K562 (cell line): ENCODE data around the gene PLXNA2. TPM values are rescaled to one million over a fixed set of nuclear protein-coding genes. Genes with fewer than 3 reads are reported as not detected.

ENCODE experiments used
- CBFA2T2 ChIP-seq: fragments of 450-650 bp; conservative IDR thresholded peaks from 2 replicates; pipeline ENCODE4 v1.6.1; 2017; ENCODE audit warnings: mild to moderate bottlenecking
- EGR1 ChIP-seq: fragments of 450-650 bp; conservative IDR thresholded peaks from 2 replicates; pipeline ENCODE4 v1.6.1; 2017; ENCODE audit warnings: mild to moderate bottlenecking
- FOXK2 ChIP-seq, 2 experiments: fragments of 450-650 bp; IDR thresholded peaks in 1 of 2; conservative IDR thresholded peaks in 1 of 2; 2 replicates each; pipeline ENCODE4 v1.6.1; 2016; ENCODE audit warnings: low read depth in 2 of 2, mild to moderate bottlenecking in 1 of 2
- FOXO4 ChIP-seq: fragments of 450-650 bp; formaldehyde crosslinking; IDR thresholded peaks from 2 replicates; pipeline ENCODE4 v1.4.0; 2020; ENCODE audit warnings: mild to moderate bottlenecking, moderate library complexity
- HNRNPLL ChIP-seq: fragments of 200-400 bp; formaldehyde crosslinking; IDR thresholded peaks from 2 replicates; pipeline ENCODE4 v1.6.1; 2017; ENCODE audit warnings: low read length, low read depth, mild to moderate bottlenecking; ENCODE audit not compliant: poor library complexity, severe bottlenecking
- JUNB ChIP-seq: fragments of 450-650 bp; formaldehyde crosslinking; conservative IDR thresholded peaks from 2 replicates; pipeline ENCODE4 v1.4.0; 2020; ENCODE audit warnings: mild to moderate bottlenecking
- KAT2B ChIP-seq: IDR thresholded peaks from one replicate; pipeline ENCODE4 v1.6.1; 2012; ENCODE audit warnings: low read depth, mild to moderate bottlenecking, control low read depth, inconsistent platforms, low read length, moderate library complexity
- KAT7 ChIP-seq: sonication (generic); formaldehyde crosslinking; IDR thresholded peaks from 2 replicates; pipeline ENCODE4 v1.8.0; 2022; ENCODE audit warnings: missing genetic modification reagents, mild to moderate bottlenecking, borderline replicate concordance
- KLF16 ChIP-seq: IDR thresholded peaks from 2 replicates; pipeline ENCODE4 v1.6.1; 2016; ENCODE audit warnings: antibody characterized with exemption
- MAFG ChIP-seq: fragments of 450-650 bp; conservative IDR thresholded peaks from 2 replicates; pipeline ENCODE4 v1.6.1; 2016; ENCODE audit warnings: missing genetic modification characterization, missing compliant biosample characterization
- NFIC ChIP-seq: fragments of 450-650 bp; IDR thresholded peaks from 2 replicates; pipeline ENCODE4 v1.6.1; 2017; ENCODE audit warnings: mild to moderate bottlenecking, inconsistent platforms
- NFYB ChIP-seq: IDR thresholded peaks from 2 replicates; pipeline ENCODE4 v1.6.1; 2011; ENCODE audit warnings: mild to moderate bottlenecking, moderate library complexity; ENCODE audit not compliant: insufficient read length; ENCODE audit errors: extremely low read depth
- NONO ChIP-seq, 2 experiments: fragments of 200-400 bp in 1 of 2; fragments of 450-650 bp in 1 of 2; formaldehyde crosslinking in 1 of 2; IDR thresholded peaks; 2 replicates each; pipeline ENCODE4 v1.6.1; 2017; ENCODE audit warnings: low read depth in 2 of 2, mild to moderate bottlenecking in 2 of 2, moderate library complexity in 2 of 2, low read length in 1 of 2
- NR3C1 ChIP-seq: sonication (generic); formaldehyde crosslinking; IDR thresholded peaks from 2 replicates; pipeline ENCODE4 v1.8.1; 2022; ENCODE audit warnings: missing genetic modification reagents
- PURB ChIP-seq: sonication (generic); formaldehyde crosslinking; IDR thresholded peaks from 2 replicates; pipeline ENCODE4 v1.9.0; 2021; ENCODE audit warnings: low read depth, mild to moderate bottlenecking, missing genetic modification reagents
- RB1 ChIP-seq: fragments of 450-650 bp; IDR thresholded peaks from 2 replicates; pipeline ENCODE4 v1.6.1; 2017; ENCODE audit warnings: low read depth, mild to moderate bottlenecking
- SNRNP70 ChIP-seq: fragments of 200-400 bp; formaldehyde crosslinking; optimal IDR thresholded peaks from 2 replicates; pipeline ENCODE3; 2017; ENCODE audit warnings: low read depth, low read length
- TAL1 ChIP-seq: fragments of 450-650 bp; IDR thresholded peaks from 2 replicates; pipeline ENCODE4 v1.6.1; 2016; ENCODE audit warnings: mild to moderate bottlenecking
- TEAD2 ChIP-seq: fragments of 450-650 bp; IDR thresholded peaks from 2 replicates; pipeline ENCODE4 v1.6.1; 2016; ENCODE audit warnings: missing genetic modification characterization, control low read depth, missing compliant biosample characterization
- ZNF274 ChIP-seq: IDR thresholded peaks from 2 replicates; pipeline ENCODE4 v1.6.1; 2011; ENCODE audit warnings: low read depth, mild to moderate bottlenecking, low read length, moderate library complexity, borderline replicate concordance
- ZNF282 ChIP-seq: sonication (generic); formaldehyde crosslinking; IDR thresholded peaks from 2 replicates; pipeline ENCODE4 v1.8.1; 2023; ENCODE audit warnings: missing genetic modification reagents
- ZNF311 ChIP-seq: fragments of 250-450 bp; sonication (Bioruptor Pico); IDR thresholded peaks from 2 replicates; pipeline ENCODE4 v1.4.0; 2020; ENCODE audit warnings: mild to moderate bottlenecking, moderate library complexity
- ZNF324 ChIP-seq: fragments of 250-450 bp; sonication (Bioruptor Pico); IDR thresholded peaks from 2 replicates; pipeline ENCODE4 v1.4.0; 2020; ENCODE audit warnings: mild to moderate bottlenecking
- polyA plus RNA-seq, 8 experiments: library from polyadenylated mRNA; depleted of rRNA in 4 of 8; stranded (reverse) in 5 of 8; unstranded in 3 of 8; fragments of >200 nt; fragmentation: Nextera tagmentation in 2 of 8; fragmentation: Illumina TruSeq in 1 of 8; extraction: Ambion mirVana in 2 of 8; extraction: Trizol in 1 of 8; gene quantifications; 2 replicates each; pipeline versions ENCODE4 v1.2.1 to v1.2.3, GENCODE V29; 2011 to 2014; ENCODE audit warnings: inconsistent platforms in 1 of 8, missing spikeins in 1 of 8
- total RNA-seq, 7 experiments: library from RNA; depleted of rRNA in 6 of 7; stranded (reverse); fragments of >200 nt in 6 of 7; fragmentation: Illumina TruSeq in 2 of 7; extraction: Trizol in 2 of 7; gene quantifications; 2 replicates each; pipeline versions ENCODE4 v1.2.1 to v1.2.3, GENCODE V29; 2011 to 2021; ENCODE audit warnings: low replicate concordance in 1 of 7
- TF ChIP-seq, protein P1 (sequence below): fragments of 450-650 bp; formaldehyde crosslinking; IDR thresholded peaks from 2 replicates; pipeline ENCODE4 v1.4.0; 2020; ENCODE audit warnings: mild to moderate bottlenecking, moderate library complexity
- TF ChIP-seq, protein P2 (sequence below): fragments of 250-450 bp; sonication (Bioruptor Pico); IDR thresholded peaks from 2 replicates; pipeline ENCODE4 v1.9.0; 2021; ENCODE audit warnings: mild to moderate bottlenecking, inconsistent platforms

The PLXNA2 gene
- total and polyA plus RNA-seq, 9 of the 15 experiments (the other 6 are each of a cell fraction or from before 2014, with no cell fraction given), result 0.01 to 1.3 (median 0.32) TPM

GRCh38 chr1:208151728-208152598 lies 92.2 kb downstream of the PLXNA2 start (continued):
- TF ChIP-seq, protein P1, sequence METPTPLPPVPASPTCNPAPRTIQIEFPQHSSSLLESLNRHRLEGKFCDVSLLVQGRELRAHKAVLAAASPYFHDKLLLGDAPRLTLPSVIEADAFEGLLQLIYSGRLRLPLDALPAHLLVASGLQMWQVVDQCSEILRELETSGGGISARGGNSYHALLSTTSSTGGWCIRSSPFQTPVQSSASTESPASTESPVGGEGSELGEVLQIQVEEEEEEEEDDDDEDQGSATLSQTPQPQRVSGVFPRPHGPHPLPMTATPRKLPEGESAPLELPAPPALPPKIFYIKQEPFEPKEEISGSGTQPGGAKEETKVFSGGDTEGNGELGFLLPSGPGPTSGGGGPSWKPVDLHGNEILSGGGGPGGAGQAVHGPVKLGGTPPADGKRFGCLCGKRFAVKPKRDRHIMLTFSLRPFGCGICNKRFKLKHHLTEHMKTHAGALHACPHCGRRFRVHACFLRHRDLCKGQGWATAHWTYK, result no peak
- no peak for TF ChIP-seq NONO (IDR thresholded peaks at IDR 0.05; ENCODE audit: low read depth in 2 of 2, low read length in 1 of 2)
- no peak for TF ChIP-seq ZNF324 (CRISPR knock-in tag)
- TF ChIP-seq CBFA2T2, result peak; percentile 64
- no peak for TF ChIP-seq KAT7 (CRISPR knock-in tag)
- no peak for TF ChIP-seq KAT2B
- 0 out of 2 replicates have a peak, but pooled peaks have one; percentile 4 for TF ChIP-seq NFIC
- TF ChIP-seq KLF16, result 0 out of 2 replicates have a peak, but pooled peaks have one; percentile 9
- no peak for TF ChIP-seq ZNF282
- TF ChIP-seq ZNF311 (CRISPR knock-in tag), result no peak
- no peak for TF ChIP-seq HNRNPLL
- no peak for TF ChIP-seq RB1
- TF ChIP-seq ZNF274, result no peak
- TF ChIP-seq FOXK2 (conservative IDR thresholded peaks at IDR 0.05 in 1 of 2, IDR thresholded peaks at IDR 0.05 in 1 of 2; ENCODE audit: low read depth in 2 of 2), result no peak
- TF ChIP-seq SNRNP70, result no peak
- TF ChIP-seq PURB (CRISPR knock-in tag), result no peak
- TF ChIP-seq JUNB (CRISPR knock-in tag), result no peak
- no peak for TF ChIP-seq NR3C1 (CRISPR knock-in tag)
- no peak for TF ChIP-seq MAFG
- peak; percentile 51; the same call in 1 of the 2 replicates for TF ChIP-seq TAL1
- TF ChIP-seq NFYB, result no peak
- TF ChIP-seq TEAD2 (tag), result no peak
- TF ChIP-seq, protein P2, sequence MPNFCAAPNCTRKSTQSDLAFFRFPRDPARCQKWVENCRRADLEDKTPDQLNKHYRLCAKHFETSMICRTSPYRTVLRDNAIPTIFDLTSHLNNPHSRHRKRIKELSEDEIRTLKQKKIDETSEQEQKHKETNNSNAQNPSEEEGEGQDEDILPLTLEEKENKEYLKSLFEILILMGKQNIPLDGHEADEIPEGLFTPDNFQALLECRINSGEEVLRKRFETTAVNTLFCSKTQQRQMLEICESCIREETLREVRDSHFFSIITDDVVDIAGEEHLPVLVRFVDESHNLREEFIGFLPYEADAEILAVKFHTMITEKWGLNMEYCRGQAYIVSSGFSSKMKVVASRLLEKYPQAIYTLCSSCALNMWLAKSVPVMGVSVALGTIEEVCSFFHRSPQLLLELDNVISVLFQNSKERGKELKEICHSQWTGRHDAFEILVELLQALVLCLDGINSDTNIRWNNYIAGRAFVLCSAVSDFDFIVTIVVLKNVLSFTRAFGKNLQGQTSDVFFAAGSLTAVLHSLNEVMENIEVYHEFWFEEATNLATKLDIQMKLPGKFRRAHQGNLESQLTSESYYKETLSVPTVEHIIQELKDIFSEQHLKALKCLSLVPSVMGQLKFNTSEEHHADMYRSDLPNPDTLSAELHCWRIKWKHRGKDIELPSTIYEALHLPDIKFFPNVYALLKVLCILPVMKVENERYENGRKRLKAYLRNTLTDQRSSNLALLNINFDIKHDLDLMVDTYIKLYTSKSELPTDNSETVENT (CRISPR knock-in tag), result no peak
- no peak for TF ChIP-seq FOXO4 (CRISPR knock-in tag)
- no peak for TF ChIP-seq EGR1
